ENCODE results near the gene CD44.

GRCh38 chr11:35197292-35197691 lies 58.3 kb downstream of the CD44 start:
- TF ChIP-seq CTCF (IDR thresholded peaks at IDR 0.05) (no peak), POLR2A (IDR thresholded peaks at IDR 0.05) (no peak)

All from thyroid gland (tissue), 4 donors.